Common myeloid progenitor, CD34-positive (primary cell): ENCODE measurements around the gene PRMT5. TPM values are rescaled to one million over a fixed set of nuclear protein-coding genes. Genes with fewer than 3 reads are reported as not detected.

Source experiments
- CTCF ChIA-PET: fragments of 350-600 bp; sonication (Branson Sonifier 250); formaldehyde crosslinking; loops from one replicate; lab custom pipeline; 2021; ENCODE audit warnings: antibody characterized with exemption; lab: Charles Lee
- POLR2A ChIA-PET: fragments of 350-600 bp; sonication (Branson Sonifier 250); formaldehyde crosslinking; loops from one replicate; lab custom pipeline; 2021; ENCODE audit warnings: antibody characterized with exemption; lab: Charles Lee
- DNase-seq, 3 donors: peaks; one replicate each; pipeline versions ENCODE4 v3.0.0 to v3.0.0-alpha.2; 2013
- H3K27ac ChIP-seq, 2 experiments: 1 replicate in 1 of 2; 2 replicates in 1 of 2; pipeline ENCODE4 v1.7.0; 2013; ENCODE audit warnings: inconsistent platforms in 2 of 2, low read length in 2 of 2, mild to moderate bottlenecking in 2 of 2, low read depth in 1 of 2, moderate library complexity in 1 of 2; ENCODE audit not compliant: severe bottlenecking in 2 of 2, insufficient read depth in 1 of 2, poor library complexity in 1 of 2
- H3K27me3 ChIP-seq, 5 experiments: replicated peaks in 2 of 5; 1 replicate in 3 of 5; 2 replicates in 2 of 5; pipeline versions ENCODE4 v1.6.1 to v1.7.0; 2013; ENCODE audit warnings: low read length in 4 of 5, mild to moderate bottlenecking in 2 of 5, moderate library complexity in 2 of 5, inconsistent platforms in 1 of 5; ENCODE audit not compliant: insufficient read depth in 5 of 5, control insufficient read depth in 4 of 5
- H3K36me3 ChIP-seq, 4 experiments: 1 replicate in 2 of 4; 2 replicates in 2 of 4; pipeline versions ENCODE4 v1.6.1 to v1.7.0; 2013; ENCODE audit warnings: low read length in 3 of 4, control low read depth in 1 of 4, mild to moderate bottlenecking in 1 of 4; ENCODE audit not compliant: control insufficient read depth in 4 of 4, insufficient read depth in 4 of 4
- H3K4me1 ChIP-seq, 4 experiments: 1 replicate in 3 of 4; 2 replicates in 1 of 4; pipeline versions ENCODE4 v1.6.1 to v1.7.1; 2013; ENCODE audit warnings: low read length in 3 of 4, mild to moderate bottlenecking in 3 of 4, control low read depth in 1 of 4, inconsistent platforms in 1 of 4, moderate library complexity in 1 of 4; ENCODE audit not compliant: control insufficient read depth in 4 of 4, insufficient read depth in 4 of 4; ENCODE audit errors: control extremely low read depth in 1 of 4
- H3K4me3 ChIP-seq, 7 experiments: 1 replicate in 4 of 7; 2 replicates in 3 of 7; pipeline versions ENCODE4 v1.5.1 to v1.7.0; 2013; ENCODE audit warnings: mild to moderate bottlenecking in 7 of 7, low read length in 6 of 7, moderate library complexity in 6 of 7, inconsistent platforms in 2 of 7, low read depth in 2 of 7, control low read depth in 1 of 7; ENCODE audit not compliant: insufficient read depth in 4 of 7, control insufficient read depth in 1 of 7; ENCODE audit errors: extremely low read depth in 1 of 7
- H3K9me3 ChIP-seq, 5 experiments: 1 replicate in 4 of 5; 2 replicates in 1 of 5; pipeline versions ENCODE4 v1.6.1 to v1.7.1; 2013; ENCODE audit warnings: low read length in 4 of 5, mild to moderate bottlenecking in 2 of 5, inconsistent platforms in 1 of 5, low read depth in 1 of 5, moderate library complexity in 1 of 5; ENCODE audit not compliant: control insufficient read depth in 4 of 5, insufficient read depth in 2 of 5; ENCODE audit errors: control extremely low read depth in 1 of 5
- WGBS: methylation state at CpG from one replicate; pipeline ENCODE4 v1.1.5; 2013; ENCODE audit not compliant: insufficient coverage; 5-methylcytosine and 5-hydroxymethylcytosine counted together
- polyA plus RNA-seq: library from polyadenylated mRNA; unstranded; fragments of 120-200 nt; gene quantifications from one replicate; pipeline ENCODE4 v1.2.1, GENCODE V29; 2013

PRMT5 gene
- polyA plus RNA-seq: 64.6 TPM

- 0% methylated on average over 45 of the region's 51 CpGs for WGBS
- Histone ChIP-seq H3K36me3 (peaks cover 10 to 25% (median 18%) of the 10 kb centered on the region in 4 experiments), H3K27me3 (no peaks in the 10 kb centered on the region), H3K27ac (peak within 1 kb of the TSS; percentile 70 to 94), H3K4me1 (peaks cover 5 to 18% (median 18%) of the 10 kb centered on the region in 4 experiments), H3K9me3 (no peaks in the 10 kb centered on the region), H3K4me3 (peak within 1 kb of the TSS; percentile 73 to 100 (median 96))
- POLR2A ChIA-PET: interaction anchor here (2.1 to 2.2 kb wide), 2 partner anchors 10 to 26 kb away, joined by 4 to 14 read pairs; partner anchors contain the start of gene RBM23
- DNase-seq: peak; percentile 100
- CTCF ChIA-PET: interaction anchor here (0.6 to 4.1 kb wide), 24 partner anchors 10 to 133 kb away, joined by 3 to 28 read pairs (median 5); partner anchors contain the start of genes AJUBA, CDH24, HAUS4 and RBM23
These were observed at the start of gene PRMT5 for GRCh38 chr14:22929104-22929960. Gene PRMT5 (minus strand): TSS chr14:22929376. CDS start chr14:22929361, 15 bp downstream.

GRCh38 chr14:22978487-22978837 is 49.3 kb upstream of the PRMT5 start:
- POLR2A ChIA-PET: no interaction called here

GRCh38 chr14:22977684-22978486 is 48.7 kb upstream of the PRMT5 start:
- POLR2A ChIA-PET: no interaction called here

More at GRCh38 chr14:22978487-22978837, 49.3 kb upstream of the PRMT5 start:
- H3K9me3 ChIP-seq: no peaks in the 10 kb centered on the region
- WGBS: 100% methylated on average over 2 of the region's 3 CpGs
- no peaks in the 10 kb centered on the region for H3K36me3 ChIP-seq
- H3K4me1 ChIP-seq: peaks cover 4 to 39% (median 19%) of the 10 kb centered on the region in 4 experiments
- no peak overlapping the region for H3K4me3 ChIP-seq
- CTCF ChIA-PET: interaction anchor here (0.7 to 34.1 kb wide), 6 partner anchors 10 to 74 kb away, joined by 3 to 933 read pairs (median 44); partner anchors contain the start of genes AJUBA, CDH24, HAUS4 and PSMB11
- peaks cover 0 to 33% (median 15%) of the 10 kb centered on the region in 5 experiments for H3K27me3 ChIP-seq
- no peak overlapping the region for H3K27ac ChIP-seq
- no peak for DNase-seq

GRCh38 chr14:22977434-22977683 is 48.2 kb upstream of the PRMT5 start:
- Histone ChIP-seq H3K27me3 (peaks cover 0 to 33% (median 15%) of the 10 kb centered on the region in 5 experiments), H3K4me1 (peaks cover 0 to 30% (median 11%) of the 10 kb centered on the region in 4 experiments), H3K4me3 (no peak overlapping the region), H3K9me3 (no peaks in the 10 kb centered on the region), H3K36me3 (no peaks in the 10 kb centered on the region), H3K27ac (no peak overlapping the region)
- DNase-seq: no peak
- ChIA-PET POLR2A (no interaction called here), CTCF (interaction anchor here (2.1 to 34.1 kb wide), 4 partner anchors 11 to 75 kb away, joined by 4 to 933 read pairs (median 201); partner anchors contain the start of genes AJUBA, CDH24, HAUS4 and PSMB11)

More at GRCh38 chr14:22977684-22978486, 48.7 kb upstream of the PRMT5 start:
- Histone ChIP-seq H3K4me3 (no peak overlapping the region), H3K36me3 (no peaks in the 10 kb centered on the region), H3K9me3 (no peaks in the 10 kb centered on the region), H3K27ac (no peak overlapping the region), H3K27me3 (peaks cover 0 to 33% (median 15%) of the 10 kb centered on the region in 5 experiments), H3K4me1 (peaks cover 1 to 34% (median 15%) of the 10 kb centered on the region in 4 experiments)
- CTCF ChIA-PET: interaction anchor here (0.7 to 34.1 kb wide), 7 partner anchors 11 to 75 kb away, joined by 3 to 933 read pairs (median 4); partner anchors contain the start of genes AJUBA, CDH24, HAUS4 and PSMB11
- DNase-seq: no peak
- WGBS: 94% methylated on average over 4 of the region's 8 CpGs

- Histone ChIP-seq H3K36me3 (no peaks in the 10 kb centered on the region), H3K27me3 (peaks cover 0 to 28% (median 16%) of the 10 kb centered on the region in 5 experiments), H3K27ac (no peak overlapping the region), H3K4me1 (peaks cover 0 to 25% (median 7%) of the 10 kb centered on the region in 4 experiments), H3K4me3 (no peak overlapping the region), H3K9me3 (no peaks in the 10 kb centered on the region)
- 82% methylated on average over 4 of the region's 6 CpGs for WGBS
- ChIA-PET POLR2A (no interaction called here), CTCF (interaction anchor here (0.6 to 34.1 kb wide), 5 partner anchors 12 to 100 kb away, joined by 4 to 933 read pairs (median 83); partner anchors contain the start of genes AJUBA, CDH24, HAUS4 and PSMB11)
- no peak for DNase-seq
These were observed 47.7 kb upstream of the PRMT5 start for GRCh38 chr14:22976620-22977433.
